Endodermal cell (in vitro differentiated cells): ENCODE data around the gene ANKRD37. TPM values are rescaled to one million over a fixed set of nuclear protein-coding genes. Genes with fewer than 3 reads are reported as not detected.

Experiments
- DNase-seq: peaks from one replicate; pipeline ENCODE4 v3.0.0-alpha.2; 2017
- H3K27ac ChIP-seq: 2 replicates; pipeline ENCODE4 v1.5.1; 2013; ENCODE audit warnings: mild to moderate bottlenecking, low read depth, low read length, moderate library complexity
- H3K27me3 ChIP-seq: 2 replicates; pipeline ENCODE4 v1.6.1; 2013; ENCODE audit warnings: mild to moderate bottlenecking, low read length, moderate library complexity; ENCODE audit not compliant: insufficient read depth, control insufficient read depth, poor library complexity, severe bottlenecking
- H3K36me3 ChIP-seq: 2 replicates; pipeline ENCODE4 v1.7.0; 2013; ENCODE audit warnings: mild to moderate bottlenecking, low read length, moderate library complexity; ENCODE audit not compliant: control insufficient read depth, insufficient read depth
- H3K4me1 ChIP-seq: one replicate; pipeline ENCODE4 v1.7.0; 2013; ENCODE audit warnings: low read length; ENCODE audit not compliant: control insufficient read depth, insufficient read depth
- H3K4me3 ChIP-seq: 2 replicates; pipeline ENCODE4 v1.5.1; 2013; ENCODE audit warnings: mild to moderate bottlenecking, low read length, moderate library complexity
- H3K9ac ChIP-seq: 2 replicates; pipeline ENCODE4 v1.6.1; 2013; ENCODE audit warnings: mild to moderate bottlenecking, low read length, moderate library complexity; ENCODE audit not compliant: poor library complexity, severe bottlenecking; ENCODE audit errors: extremely low read depth
- H3K9me3 ChIP-seq: 2 replicates; pipeline ENCODE4 v1.6.1; 2013; ENCODE audit warnings: mild to moderate bottlenecking, low read length, moderate library complexity; ENCODE audit not compliant: control insufficient read depth
- H3K27ac Mint-ChIP-seq: 2 replicates; pipeline ENCODE4 v1.8.0; 2020; ENCODE audit warnings: mixed read lengths
- H3K27me3 Mint-ChIP-seq: 2 replicates; pipeline ENCODE4 v1.8.0; 2021; ENCODE audit warnings: mild to moderate bottlenecking, mixed read lengths; ENCODE audit not compliant: insufficient read depth
- H3K36me3 Mint-ChIP-seq: 2 replicates; pipeline ENCODE4 v1.8.0; 2020; ENCODE audit warnings: low read depth, mixed read lengths
- H3K4me1 Mint-ChIP-seq: 2 replicates; pipeline ENCODE4 v1.8.0; 2020; ENCODE audit warnings: mixed read lengths
- H3K4me3 Mint-ChIP-seq: 2 replicates; pipeline ENCODE4 v1.8.0; 2020; ENCODE audit warnings: mild to moderate bottlenecking, moderate library complexity, mixed read lengths
- H3K9me3 Mint-ChIP-seq: 2 replicates; pipeline ENCODE4 v1.8.0; 2020; ENCODE audit warnings: mild to moderate bottlenecking, mixed read lengths
- WGBS, 2 experiments: methylation state at CpG; one replicate each; pipeline versions ENCODE4 v1.1.5 to v1.1.7; 2013; ENCODE audit warnings: missing lambda C conversion rate in 2 of 2, mixed read lengths in 1 of 2; ENCODE audit not compliant: insufficient coverage in 1 of 2, insufficient read length in 1 of 2; 5-methylcytosine and 5-hydroxymethylcytosine counted together
- total RNA-seq, 2 donors: library from RNA; stranded (reverse); fragmentation: NEBNext Ultra II Directional in 1 of 2; extraction: Animal tissue kit (Norgen Biotek cat#: 25700) in 1 of 2; gene quantifications; 2 replicates in 1 of 2; 3 replicates in 1 of 2; pipeline ENCODE4 v1.2.1, GENCODE V29; 2021
- TF ChIP-seq, protein P1 (sequence below): fragments of 200-600 bp; sonication (generic); conservative IDR thresholded peaks from 2 replicates; pipeline ENCODE4 v1.5.0; 2021; ENCODE audit warnings: antibody characterized with exemption, mild to moderate bottlenecking

ANKRD37 gene
- total RNA-seq, 2 donors from 2014 or later = 0.95 to 1.3 TPM

DNA sequence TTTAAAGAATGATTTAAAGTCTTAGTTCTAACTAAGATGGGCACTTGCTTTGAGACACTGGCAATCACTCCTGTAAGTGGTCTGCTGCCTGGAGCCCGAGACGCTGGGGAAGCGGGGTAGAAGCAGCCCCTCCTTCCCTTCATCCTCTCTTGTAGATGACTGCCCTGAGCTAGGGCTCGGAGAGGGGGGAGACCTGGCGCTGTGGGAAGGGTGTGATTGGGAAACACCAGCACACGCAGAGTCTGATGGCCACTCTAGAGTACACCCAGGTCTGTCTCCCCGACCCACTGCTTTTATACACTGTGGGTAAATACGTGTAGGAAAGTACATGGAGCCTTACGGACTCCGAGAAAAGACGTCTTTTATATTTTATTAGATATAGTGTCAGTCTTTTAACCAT is 24.9 kb upstream of the ANKRD37 start:
- Mint-ChIP-seq H3K27me3 (peaks cover 39% of the 10 kb centered on the region), H3K4me1 (peaks cover 22% of the 10 kb centered on the region), H3K9me3 (no peaks in the 10 kb centered on the region), H3K36me3 (peaks cover 40% of the 10 kb centered on the region), H3K4me3 (no peak overlapping the region), H3K27ac (no peak overlapping the region)
- Histone ChIP-seq H3K36me3 (peaks cover 22% of the 10 kb centered on the region), H3K27me3 (peaks cover 23% of the 10 kb centered on the region), H3K27ac (no peak overlapping the region), H3K9me3 (no peaks in the 10 kb centered on the region), H3K4me1 (peaks cover 7% of the 10 kb centered on the region), H3K9ac (no peak overlapping the region), H3K4me3 (no peak overlapping the region)
- TF ChIP-seq, protein P1, sequence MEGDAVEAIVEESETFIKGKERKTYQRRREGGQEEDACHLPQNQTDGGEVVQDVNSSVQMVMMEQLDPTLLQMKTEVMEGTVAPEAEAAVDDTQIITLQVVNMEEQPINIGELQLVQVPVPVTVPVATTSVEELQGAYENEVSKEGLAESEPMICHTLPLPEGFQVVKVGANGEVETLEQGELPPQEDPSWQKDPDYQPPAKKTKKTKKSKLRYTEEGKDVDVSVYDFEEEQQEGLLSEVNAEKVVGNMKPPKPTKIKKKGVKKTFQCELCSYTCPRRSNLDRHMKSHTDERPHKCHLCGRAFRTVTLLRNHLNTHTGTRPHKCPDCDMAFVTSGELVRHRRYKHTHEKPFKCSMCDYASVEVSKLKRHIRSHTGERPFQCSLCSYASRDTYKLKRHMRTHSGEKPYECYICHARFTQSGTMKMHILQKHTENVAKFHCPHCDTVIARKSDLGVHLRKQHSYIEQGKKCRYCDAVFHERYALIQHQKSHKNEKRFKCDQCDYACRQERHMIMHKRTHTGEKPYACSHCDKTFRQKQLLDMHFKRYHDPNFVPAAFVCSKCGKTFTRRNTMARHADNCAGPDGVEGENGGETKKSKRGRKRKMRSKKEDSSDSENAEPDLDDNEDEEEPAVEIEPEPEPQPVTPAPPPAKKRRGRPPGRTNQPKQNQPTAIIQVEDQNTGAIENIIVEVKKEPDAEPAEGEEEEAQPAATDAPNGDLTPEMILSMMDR = no peak
- no peak for DNase-seq
- 93 to 97% methylated on average over 2 to 11 of the region's 11 CpGs for WGBS, 2 experiments

DNA sequence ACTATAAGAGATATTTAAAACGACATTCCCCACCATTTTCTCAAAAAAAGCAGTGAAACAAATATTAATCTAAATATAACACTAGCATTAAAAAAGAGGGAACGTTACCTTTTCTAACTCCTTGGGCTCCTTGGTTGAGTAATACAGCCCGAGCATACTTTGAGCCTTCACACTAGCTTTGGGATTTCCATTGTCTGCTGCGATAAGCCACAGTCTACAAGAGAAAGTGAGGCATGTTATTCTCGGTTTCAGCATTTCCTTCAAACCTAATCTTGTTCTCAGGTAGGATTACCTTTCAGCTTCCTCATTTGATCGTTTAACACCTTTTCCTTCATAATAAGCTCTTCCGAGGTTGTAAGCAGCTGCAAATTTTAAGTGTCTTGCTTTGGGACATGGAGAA is 22.6 kb upstream of the ANKRD37 start:
- Mint-ChIP-seq H3K36me3 (peaks cover 46% of the 10 kb centered on the region), H3K9me3 (no peaks in the 10 kb centered on the region), H3K4me1 (peaks cover 22% of the 10 kb centered on the region), H3K4me3 (no peak overlapping the region), H3K27ac (no peak overlapping the region), H3K27me3 (peaks cover 49% of the 10 kb centered on the region)
- DNase-seq = no peak
- H3K4me1 ChIP-seq = peaks cover 7% of the 10 kb centered on the region
- peaks cover 23% of the 10 kb centered on the region for H3K27me3 ChIP-seq
- H3K4me3 ChIP-seq = no peak overlapping the region
- WGBS, 2 experiments = 50 to 80% methylated on average over 4 to 7 of the region's 7 CpGs
- H3K27ac ChIP-seq = no peak overlapping the region
- no peak overlapping the region for H3K9ac ChIP-seq
- TF ChIP-seq, protein P1 = no peak
- no peaks in the 10 kb centered on the region for H3K9me3 ChIP-seq
- H3K36me3 ChIP-seq = peaks cover 36% of the 10 kb centered on the region

DNA sequence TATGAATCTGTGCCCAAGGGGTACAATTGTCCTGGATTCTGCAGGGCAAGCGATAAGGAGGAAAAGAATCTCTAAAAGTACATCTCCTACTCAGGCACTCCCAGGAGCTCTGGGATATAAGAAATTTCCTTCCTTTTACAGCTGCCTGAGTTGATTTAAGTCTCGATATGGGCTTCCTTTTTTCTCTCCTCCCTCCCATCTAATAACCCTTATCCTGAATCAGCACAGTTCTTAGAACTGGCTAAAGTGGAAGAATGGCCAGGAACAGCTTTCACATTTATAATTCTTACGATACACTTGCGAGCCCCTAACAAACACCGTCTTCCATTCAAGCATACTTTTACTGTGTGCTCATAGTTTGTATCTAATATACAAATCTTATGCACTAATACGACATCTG is 22.1 kb upstream of the ANKRD37 start:
- peaks cover 50% of the 10 kb centered on the region for H3K27me3 Mint-ChIP-seq
- Histone ChIP-seq H3K9ac (no peak overlapping the region), H3K27ac (no peak overlapping the region), H3K4me1 (peaks cover 7% of the 10 kb centered on the region), H3K36me3 (peaks cover 39% of the 10 kb centered on the region), H3K4me3 (no peak overlapping the region), H3K27me3 (peaks cover 23% of the 10 kb centered on the region), H3K9me3 (peaks cover 1% of the 10 kb centered on the region)
- no peak overlapping the region for H3K27ac Mint-ChIP-seq
- H3K36me3 Mint-ChIP-seq = peaks cover 48% of the 10 kb centered on the region
- H3K9me3 Mint-ChIP-seq = peaks cover 2% of the 10 kb centered on the region
- no peak for DNase-seq
- H3K4me3 Mint-ChIP-seq = no peak overlapping the region
- 96 to 98% methylated on average over 5 to 6 of the region's 6 CpGs for WGBS, 2 experiments
- H3K4me1 Mint-ChIP-seq = peaks cover 21% of the 10 kb centered on the region
- TF ChIP-seq, protein P1 = no peak
